Fibroblast of mammary gland (primary cell): ENCODE measurements around the gene TTYH2.

Experiments
- DNase-seq: peaks from one replicate; pipeline ENCODE4 v3.0.0-alpha.2; 2010; ENCODE audit warnings: low read depth
- H3K4me3 ChIP-seq: 2 replicates; pipeline ENCODE4 v1.5.1; 2011; ENCODE audit warnings: low read depth, mild to moderate bottlenecking, low read length, moderate library complexity; ENCODE audit not compliant: control insufficient read depth
- TF ChIP-seq, protein P1 (sequence below): conservative IDR thresholded peaks from 2 replicates; pipeline ENCODE4 v1.5.1; 2011; ENCODE audit warnings: low read depth, low read length, inconsistent platforms; ENCODE audit not compliant: control insufficient read depth, insufficient read depth

Gene TTYH2

DNA sequence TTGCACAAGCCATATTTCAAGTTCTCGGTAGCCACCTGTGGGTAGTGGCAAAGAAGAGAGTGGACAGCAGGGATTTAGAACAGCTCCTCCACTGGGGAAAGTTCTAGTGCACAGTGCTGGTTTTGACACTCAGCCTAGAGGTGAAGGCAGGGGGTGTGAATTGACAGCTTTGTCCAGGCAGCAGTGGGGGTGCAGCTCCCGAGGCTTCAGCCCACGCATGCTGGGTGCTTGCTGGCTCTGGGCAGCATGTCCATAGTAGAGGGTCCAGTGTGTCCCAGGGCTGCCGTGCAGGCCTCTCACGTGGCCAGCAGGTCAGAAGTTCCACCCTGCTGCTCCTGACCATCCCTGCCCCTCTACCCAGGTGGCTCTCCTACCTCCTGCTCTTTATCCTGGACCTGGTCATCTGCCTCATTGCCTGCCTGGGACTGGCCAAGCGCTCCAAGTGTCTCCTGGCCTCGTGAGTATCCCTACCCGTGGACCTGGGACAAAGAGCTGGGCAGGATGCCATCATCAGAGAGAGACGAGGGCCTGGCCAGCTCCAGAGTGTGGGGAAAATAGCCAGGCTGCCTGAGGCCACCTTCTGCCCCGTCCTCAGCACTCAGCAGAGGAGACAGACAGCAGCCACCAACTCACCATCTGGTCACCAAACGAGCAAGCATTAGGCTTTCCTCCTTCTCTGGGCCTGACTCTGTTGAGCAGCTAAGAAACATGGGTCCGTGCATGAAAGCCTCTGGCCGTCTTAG lies 29.8 kb downstream of the TTYH2 start:
- no peak for DNase-seq
- TF ChIP-seq, protein P1, sequence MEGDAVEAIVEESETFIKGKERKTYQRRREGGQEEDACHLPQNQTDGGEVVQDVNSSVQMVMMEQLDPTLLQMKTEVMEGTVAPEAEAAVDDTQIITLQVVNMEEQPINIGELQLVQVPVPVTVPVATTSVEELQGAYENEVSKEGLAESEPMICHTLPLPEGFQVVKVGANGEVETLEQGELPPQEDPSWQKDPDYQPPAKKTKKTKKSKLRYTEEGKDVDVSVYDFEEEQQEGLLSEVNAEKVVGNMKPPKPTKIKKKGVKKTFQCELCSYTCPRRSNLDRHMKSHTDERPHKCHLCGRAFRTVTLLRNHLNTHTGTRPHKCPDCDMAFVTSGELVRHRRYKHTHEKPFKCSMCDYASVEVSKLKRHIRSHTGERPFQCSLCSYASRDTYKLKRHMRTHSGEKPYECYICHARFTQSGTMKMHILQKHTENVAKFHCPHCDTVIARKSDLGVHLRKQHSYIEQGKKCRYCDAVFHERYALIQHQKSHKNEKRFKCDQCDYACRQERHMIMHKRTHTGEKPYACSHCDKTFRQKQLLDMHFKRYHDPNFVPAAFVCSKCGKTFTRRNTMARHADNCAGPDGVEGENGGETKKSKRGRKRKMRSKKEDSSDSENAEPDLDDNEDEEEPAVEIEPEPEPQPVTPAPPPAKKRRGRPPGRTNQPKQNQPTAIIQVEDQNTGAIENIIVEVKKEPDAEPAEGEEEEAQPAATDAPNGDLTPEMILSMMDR = no peak
- no peak overlapping the region for H3K4me3 ChIP-seq

DNA sequence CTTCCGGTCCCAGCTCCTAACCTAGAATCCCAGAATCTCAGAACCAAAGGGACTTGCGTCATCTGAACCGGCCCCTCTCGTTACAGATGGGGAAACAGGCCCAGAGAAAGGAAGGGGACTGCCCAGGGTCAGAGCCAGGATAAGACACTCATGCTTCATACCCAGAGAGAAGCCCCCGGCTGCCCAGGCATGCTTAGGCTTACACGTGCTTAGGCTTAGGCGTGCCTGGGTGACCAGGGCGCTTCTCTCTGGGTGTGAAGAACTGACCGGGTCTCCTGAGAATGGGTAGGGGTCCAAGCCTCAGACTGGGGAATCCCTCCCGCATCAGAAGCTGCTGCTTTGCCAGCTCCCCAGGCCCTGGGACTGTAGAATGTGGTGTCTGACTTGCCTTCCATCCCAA lies 30.8 kb downstream of the TTYH2 start:
- DNase-seq = no peak
- TF ChIP-seq, protein P1 = no peak
- H3K4me3 ChIP-seq = no peak overlapping the region

DNA sequence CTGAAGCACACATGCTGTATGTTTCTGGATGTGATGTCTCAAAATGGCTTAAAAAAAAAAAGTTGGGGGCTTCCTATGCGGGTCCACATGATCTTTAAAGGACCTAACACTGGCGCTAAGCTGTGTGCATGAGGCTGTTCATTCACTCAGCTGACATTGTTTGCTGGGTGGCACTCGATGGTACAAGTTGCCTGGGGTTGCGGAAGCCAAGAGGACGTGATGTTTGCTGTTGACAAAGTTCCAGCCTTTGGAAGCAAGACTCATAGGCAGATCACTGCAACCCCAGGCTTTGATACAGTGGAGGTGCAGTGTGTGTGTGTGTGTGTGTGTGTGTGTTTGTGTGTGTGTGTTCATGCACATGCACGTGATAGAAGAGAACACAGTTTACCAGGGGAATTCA lies 31.2 kb downstream of the TTYH2 start:
- TF ChIP-seq, protein P1 = no peak
- H3K4me3 ChIP-seq = no peak overlapping the region
- DNase-seq = no peak

DNA sequence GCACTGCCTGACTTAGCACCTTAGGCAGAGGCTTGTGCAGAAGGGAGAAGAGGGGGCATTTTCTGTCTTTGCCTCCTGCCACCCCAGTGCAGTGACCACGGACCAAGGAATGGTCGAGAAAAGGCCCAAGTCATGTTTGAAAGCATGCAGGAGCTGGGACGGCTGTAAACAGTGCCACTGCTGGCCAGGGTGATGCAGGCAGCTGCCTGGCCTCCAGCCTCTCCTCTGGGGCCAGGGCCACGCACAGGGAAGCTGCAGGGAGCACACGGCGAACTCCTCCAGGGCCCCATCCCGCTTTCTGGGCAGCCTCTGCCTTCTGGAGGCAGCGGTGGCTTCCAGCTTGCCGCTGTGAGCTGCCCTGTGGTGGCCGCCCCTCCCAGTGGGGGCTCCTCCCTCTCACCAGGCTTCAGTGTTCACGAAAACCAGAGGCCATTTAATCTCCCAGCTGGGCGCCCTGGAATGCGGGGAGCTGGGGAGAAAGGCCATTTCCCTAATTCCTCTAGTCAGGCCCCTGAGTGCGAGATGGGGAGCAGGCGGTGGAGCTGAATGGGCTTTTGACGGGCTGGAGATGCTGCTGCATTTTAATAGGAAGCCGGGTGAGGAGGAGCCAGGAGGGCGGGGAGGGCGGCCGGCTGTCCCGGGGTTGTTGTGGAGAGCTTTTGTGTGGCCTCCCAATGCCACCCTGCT lies 31.9 kb downstream of the TTYH2 start:
- H3K4me3 ChIP-seq = no peak overlapping the region
- DNase-seq = no peak

DNA sequence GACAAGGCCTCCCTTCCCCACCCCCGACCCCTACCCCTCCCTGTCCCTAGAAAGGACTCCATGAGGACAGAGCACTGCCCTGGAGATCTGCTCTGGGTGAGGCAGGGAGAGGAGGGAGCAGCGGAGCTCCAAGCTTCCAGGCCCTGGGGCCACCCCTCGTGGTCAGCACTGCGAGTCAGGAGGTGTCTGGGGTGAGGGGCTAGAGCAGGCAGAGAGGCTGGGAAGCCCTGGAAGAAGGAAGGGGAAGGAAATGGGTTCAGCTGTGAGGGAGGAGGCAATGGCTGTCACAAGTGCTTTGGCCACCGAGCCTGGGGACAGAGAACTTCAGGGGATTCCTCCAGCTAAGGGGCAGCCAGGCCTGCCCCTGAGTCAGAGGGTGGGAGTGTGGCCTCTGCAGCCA lies 32.5 kb downstream of the TTYH2 start:
- DNase-seq = no peak
- TF ChIP-seq, protein P1 = no peak
- H3K4me3 ChIP-seq = no peak overlapping the region

More for the DNA sequence above, 31.9 kb downstream of the TTYH2 start:
- TF ChIP-seq, protein P1 = no peak

DNA sequence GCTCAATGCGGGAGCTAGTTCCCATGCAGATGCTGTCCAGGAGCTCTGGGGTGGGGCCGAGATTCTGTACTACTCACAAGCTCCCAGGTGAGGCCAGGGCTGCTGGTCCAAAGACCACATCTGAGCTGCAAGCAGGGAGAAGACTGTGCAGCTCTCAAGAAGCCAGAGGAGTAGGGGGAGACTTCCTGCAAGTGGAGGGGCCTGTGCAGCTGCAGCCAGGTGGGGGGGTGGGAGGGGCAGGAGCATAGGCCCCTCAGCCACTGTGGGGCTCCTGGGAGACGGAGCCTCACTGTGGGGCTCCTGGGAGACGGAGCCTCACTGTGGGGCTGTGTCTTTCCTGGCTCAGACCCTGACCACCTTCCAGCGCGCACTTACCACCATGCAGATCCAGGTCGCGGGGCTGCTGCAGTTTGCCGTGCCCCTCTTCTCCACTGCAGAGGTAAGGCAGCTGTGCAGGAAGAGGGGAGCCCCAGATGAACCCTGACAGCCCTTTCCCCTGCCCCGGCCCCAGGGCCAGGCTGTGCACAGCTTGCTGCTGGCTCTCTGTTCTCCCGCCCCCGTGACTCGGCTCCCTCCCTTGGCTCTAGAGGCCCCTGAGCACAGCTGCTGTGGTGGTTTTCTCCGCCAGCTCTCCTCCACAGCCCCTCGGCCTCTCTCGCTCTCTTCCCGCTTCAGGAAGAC lies 36.4 kb downstream of the TTYH2 start:
- TF ChIP-seq, protein P1 = no peak
- no peak for DNase-seq

More for the DNA sequence above, 36.4 kb downstream of the TTYH2 start:
- H3K4me3 ChIP-seq = no peak overlapping the region
